Posterior vena cava (tissue), 2 donors: ENCODE results near the gene MXD4. TPM values are rescaled to one million over a fixed set of nuclear protein-coding genes. Genes with fewer than 3 reads are reported as not detected.

Experiments used
- DNase-seq: peaks from one replicate; pipeline ENCODE4 v3.0.0-alpha.2; 2020; ENCODE audit warnings: low spot score
- intact Hi-C, 2 donors: fragments of 100-400 bp; cut with DNase I; formaldehyde crosslinking; loops; one replicate each; pipeline versions ENCODE4 v1.14.1 to v1.14.2; 2022 to 2023
- total RNA-seq, 2 donors: library from RNA; stranded (reverse); fragmentation: NEBNext Ultra II Directional; extraction: Animal tissue kit (Norgen Biotek cat#: 25700); gene quantifications; one replicate each; pipeline ENCODE4 v1.2.1, GENCODE V29; 2021
- donor health status: DM: yes; HTN: yes; CAD: no.
- donor health status: DM: yes; HTN: yes; CAD: no.

The MXD4 gene
- total RNA-seq, 2 donors from 2014 or later = 43.6 to 43.7 TPM

DNA sequence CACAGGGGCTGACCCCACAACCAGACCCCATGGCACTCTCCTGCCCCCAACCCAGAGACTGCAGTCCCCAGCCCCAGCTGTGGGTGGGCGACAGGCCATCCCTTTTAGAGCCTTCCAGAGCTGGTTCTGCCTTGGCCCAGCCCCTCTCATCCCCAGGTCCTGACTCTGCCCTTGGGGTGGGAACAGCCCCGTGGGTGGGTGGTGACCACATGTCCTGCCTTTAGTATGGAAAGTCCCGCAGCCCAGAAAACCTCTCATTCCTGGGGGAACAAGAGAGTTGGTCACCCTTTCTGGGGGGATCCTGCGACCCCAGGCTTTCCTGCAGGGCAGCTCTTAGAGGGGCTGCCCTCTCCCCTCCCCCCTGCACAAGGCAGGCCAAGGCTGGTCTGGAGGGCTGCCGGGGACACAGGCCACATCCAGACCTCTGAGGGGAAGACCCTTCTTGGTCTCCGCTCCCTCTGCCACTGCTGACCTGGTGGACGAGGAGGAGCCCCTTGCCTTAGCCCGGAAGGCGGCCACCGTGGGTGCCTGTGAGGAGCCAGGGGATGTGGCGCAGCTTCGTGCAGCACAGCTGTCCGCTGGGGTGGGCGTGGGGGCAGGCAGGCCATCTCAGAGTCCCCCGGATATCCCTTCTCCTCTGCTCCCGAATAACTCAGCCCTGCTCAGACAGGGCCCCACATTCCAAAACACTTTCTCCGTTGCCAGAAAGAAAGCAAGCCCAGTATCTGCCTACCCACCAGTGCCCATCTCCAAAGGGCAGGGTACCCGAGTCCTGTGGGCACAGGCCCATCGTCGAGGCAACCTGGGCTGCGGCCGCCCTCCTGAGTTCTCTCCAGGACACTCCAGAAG is 6.7 kb upstream of the MXD4 start:
- no peak for DNase-seq
- intact Hi-C loops = loop anchor here in 1 of 2 donors (10.0 kb wide), 1 partner anchor 146 kb away; the partner anchor contains the start of genes CFAP99 and ZFYVE28

DNA sequence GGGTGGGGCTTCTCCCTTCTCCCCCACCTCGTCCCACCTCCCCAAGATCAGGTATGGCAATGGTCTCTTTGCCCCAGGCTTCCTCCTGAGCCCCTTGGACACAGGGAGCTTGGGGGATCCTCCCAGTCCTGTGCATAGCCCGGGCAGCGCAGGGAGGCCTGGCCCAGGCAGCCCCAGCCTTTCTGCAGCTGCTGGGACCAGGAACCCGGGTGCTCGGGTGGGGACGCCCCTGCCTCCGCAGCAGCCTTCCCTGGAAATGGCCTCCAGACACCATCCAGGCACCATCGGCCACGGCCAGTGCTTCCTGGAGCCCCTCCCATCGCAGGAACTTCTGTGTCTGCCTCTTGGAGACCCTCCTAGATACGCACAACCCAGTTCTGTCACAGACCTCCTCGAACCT is 5.9 kb upstream of the MXD4 start:
- DNase-seq = no peak
- intact Hi-C loops = loop anchor here (2.0 to 10.0 kb wide), 2 partner anchors 39 to 147 kb away; partner anchors contain the start of genes CFAP99 (in 1 of the 2) and ZFYVE28 (in 1 of the 2)

DNA sequence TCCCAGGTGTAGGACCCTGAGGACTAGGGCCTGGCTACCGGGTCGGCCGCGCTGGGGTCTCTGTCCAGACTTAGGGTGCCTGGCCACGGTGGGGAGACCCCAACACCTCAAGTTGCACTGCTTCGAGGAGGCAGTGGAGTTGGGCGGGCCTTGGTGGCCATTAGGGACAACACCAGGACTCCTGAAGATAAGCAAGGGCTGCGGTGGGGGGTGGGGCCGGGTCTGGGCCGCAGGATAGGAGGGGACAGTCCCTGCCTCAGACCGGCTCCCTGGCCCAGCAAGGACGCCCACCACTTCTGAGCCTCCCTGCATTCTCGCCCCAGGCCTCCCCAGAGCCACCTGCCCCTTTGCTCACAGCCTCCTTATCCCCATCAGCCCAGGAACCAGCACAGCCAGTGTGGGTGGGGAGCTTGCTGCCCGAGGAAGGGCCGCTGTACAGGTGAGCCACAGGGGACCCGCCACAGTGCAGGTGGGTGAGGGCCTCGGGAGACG is 5.5 kb upstream of the MXD4 start:
- DNase-seq = no peak
- intact Hi-C loops = loop anchor here (2.0 to 10.0 kb wide), 2 partner anchors 39 to 147 kb away; partner anchors contain the start of genes CFAP99 (in 1 of the 2) and ZFYVE28 (in 1 of the 2)

DNA sequence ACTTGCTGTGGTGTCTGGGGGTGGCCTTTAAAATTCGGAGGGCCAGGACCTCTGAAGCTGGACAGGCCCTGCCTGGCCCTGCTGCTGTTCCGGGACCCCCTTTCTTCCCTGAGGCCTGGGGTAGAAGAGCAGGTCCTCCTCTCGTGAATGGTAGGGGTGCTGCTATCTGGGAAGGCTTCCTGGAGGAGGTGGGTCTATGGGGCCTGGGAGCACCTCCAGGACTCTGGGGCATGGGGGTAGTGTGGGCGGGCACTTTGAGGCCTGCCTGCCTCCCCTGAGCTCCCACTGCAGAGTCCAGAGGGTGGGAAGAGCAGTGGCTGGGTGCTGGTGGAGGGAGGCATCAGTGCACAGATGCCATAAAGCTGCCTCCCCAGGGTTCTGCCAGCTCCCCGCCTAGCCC is 4.9 kb upstream of the MXD4 start:
- intact Hi-C loops = loop anchor here (2.0 to 10.0 kb wide), 2 partner anchors 38 to 148 kb away; partner anchors contain the start of genes CFAP99 (in 1 of the 2) and ZFYVE28 (in 1 of the 2)
- no peak for DNase-seq

DNA sequence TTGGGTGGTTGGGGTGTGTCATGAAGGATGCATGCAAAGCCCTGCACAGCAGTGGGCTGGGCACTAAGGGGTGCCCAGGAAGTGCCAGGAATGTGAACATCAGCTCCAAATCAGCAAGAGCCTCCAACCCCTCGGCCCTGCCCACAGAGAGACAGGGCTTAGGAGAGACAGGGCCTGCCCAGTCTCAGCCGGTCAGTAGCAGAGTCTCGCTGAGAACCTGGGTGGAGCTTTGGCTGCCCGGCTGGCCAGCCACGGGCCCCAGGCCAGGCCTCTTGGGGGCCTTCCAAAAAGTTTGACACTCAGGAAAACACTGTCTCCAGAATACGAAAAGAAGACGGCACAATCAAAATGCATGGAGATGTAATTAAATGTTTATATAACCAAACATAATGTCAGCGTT is 4.3 kb upstream of the MXD4 start:
- no peak for DNase-seq
- intact Hi-C loops = loop anchor here (2.0 to 10.0 kb wide), 2 partner anchors 37 to 149 kb away; partner anchors contain the start of genes CFAP99 (in 1 of the 2) and ZFYVE28 (in 1 of the 2)

DNA sequence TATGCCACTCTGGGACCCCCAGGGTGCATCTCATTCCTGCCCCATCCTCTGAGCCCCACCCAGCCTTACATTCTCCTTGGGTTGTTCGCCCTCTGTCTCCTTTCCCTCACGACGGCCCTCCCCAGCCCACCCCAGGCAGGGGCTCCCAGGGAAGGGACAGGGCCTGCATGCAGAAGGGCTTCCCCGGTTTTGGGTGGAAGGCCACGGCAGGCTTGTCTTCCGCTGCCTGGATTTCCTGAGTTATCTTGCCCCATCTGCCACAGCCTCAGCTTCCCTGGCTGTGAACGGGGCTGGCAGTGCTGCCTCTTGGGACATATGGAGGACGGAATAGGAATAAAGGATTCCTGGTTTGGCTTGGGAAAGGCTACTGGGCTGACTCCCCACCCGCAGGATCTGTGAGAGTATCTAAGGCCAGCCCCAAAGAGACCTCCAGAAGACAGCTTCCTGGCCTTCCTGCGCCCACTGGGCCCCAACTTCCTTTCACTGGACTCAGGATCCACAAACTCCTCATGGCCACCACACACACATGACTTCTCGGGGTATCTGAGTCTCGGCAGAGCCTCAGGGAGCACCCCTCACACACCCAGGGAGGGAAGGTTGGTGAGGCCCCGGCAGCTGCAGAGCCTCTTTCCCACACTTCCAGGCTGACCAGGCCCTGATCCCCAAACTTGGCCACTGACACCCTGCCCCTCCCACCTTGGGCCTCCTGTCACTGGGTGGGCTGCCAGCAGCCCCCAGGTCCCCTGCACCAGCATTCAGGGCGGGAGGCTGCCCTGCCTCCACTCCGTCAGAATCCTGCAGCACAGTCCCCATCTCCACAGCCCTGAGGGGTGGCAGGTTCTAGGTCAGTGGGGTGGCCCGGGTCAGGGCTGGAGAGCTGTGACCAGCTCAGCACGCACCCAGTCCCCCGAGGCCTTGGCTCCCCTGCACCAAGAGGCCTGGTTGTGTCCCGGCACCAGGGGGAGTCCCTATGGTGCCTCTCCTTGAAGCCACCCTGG is 3.5 kb upstream of the MXD4 start:
- DNase-seq = no peak
- intact Hi-C loops = loop anchor here (2.0 to 10.0 kb wide), 2 partner anchors 37 to 149 kb away; partner anchors contain the start of genes CFAP99 (in 1 of the 2) and ZFYVE28 (in 1 of the 2)

DNA sequence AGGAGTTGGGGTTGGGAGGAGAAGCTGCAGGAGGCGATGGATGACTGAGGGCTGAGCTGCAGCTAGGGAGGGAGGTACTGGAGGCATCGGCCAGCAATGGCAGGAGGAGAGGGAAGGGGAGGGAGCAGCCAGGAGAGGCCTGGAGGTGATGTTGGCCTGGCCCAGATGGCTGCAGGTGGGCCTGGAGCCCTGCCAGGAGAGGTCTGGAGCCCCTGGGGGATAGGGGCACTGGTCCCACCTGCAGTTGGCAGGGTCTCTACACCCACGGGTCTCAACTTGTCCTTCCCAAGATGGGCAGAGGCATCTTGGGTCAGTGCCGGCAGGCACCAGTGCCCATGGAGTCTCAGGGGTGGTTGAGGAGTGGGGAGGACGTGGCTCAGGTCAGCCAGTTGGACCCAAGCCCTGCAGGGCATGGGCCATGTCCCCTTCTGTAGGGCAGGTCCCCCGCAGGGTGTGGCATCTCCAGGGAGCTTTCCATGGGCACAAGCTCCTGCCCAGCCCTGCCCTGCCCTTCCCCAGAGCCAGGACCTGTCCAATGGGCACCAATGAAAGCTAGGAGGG is 2.7 kb upstream of the MXD4 start:
- intact Hi-C loops = loop anchor here in 1 of 2 donors (10.0 kb wide), 1 partner anchor 150 kb away; the partner anchor contains the start of genes CFAP99 and ZFYVE28
- no peak for DNase-seq

DNA sequence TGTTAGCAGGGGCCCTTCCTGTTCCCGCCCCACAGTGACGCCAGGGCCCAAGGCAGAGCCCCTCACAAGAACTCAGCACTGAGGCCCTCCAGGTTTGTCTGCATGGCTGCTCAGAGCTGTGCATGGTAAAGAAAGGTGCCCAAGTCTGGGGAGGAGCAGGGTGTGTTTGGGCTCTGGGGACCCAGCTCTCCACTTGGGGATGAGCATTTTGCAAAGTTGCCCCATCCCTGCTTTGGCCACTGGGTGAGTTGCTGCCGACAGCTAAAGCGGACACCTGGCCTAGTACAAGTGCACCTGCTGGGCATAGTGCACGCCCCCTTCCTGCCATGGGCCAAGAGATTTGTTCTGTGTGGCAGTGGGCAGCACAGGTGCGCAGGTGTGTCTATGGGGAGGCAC is 2.0 kb upstream of the MXD4 start:
- peak; percentile 69 for DNase-seq
- intact Hi-C loops = loop anchor here in 1 of 2 donors (10.0 kb wide), 1 partner anchor 151 kb away; the partner anchor contains the start of genes CFAP99 and ZFYVE28

DNA sequence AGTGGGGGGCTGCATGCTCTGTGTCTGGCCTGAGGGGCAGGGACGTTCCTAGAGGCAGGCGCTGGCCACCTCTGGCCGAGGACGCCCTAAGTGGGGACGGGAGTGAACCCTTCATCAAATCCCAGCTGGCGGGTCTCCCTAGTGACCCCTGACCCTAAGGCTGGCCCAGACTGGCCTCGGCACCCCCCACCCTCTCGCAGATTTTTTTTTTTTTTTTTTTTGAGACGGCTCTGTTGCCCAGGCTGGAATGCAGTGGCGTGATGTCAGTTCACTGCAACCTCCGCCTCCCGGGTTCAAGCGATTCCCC is 988 bp upstream of the MXD4 start:
- intact Hi-C loops = loop anchor here in 1 of 2 donors (10.0 kb wide), 1 partner anchor 152 kb away; the partner anchor contains the start of genes CFAP99 and ZFYVE28
- DNase-seq = no peak

DNA sequence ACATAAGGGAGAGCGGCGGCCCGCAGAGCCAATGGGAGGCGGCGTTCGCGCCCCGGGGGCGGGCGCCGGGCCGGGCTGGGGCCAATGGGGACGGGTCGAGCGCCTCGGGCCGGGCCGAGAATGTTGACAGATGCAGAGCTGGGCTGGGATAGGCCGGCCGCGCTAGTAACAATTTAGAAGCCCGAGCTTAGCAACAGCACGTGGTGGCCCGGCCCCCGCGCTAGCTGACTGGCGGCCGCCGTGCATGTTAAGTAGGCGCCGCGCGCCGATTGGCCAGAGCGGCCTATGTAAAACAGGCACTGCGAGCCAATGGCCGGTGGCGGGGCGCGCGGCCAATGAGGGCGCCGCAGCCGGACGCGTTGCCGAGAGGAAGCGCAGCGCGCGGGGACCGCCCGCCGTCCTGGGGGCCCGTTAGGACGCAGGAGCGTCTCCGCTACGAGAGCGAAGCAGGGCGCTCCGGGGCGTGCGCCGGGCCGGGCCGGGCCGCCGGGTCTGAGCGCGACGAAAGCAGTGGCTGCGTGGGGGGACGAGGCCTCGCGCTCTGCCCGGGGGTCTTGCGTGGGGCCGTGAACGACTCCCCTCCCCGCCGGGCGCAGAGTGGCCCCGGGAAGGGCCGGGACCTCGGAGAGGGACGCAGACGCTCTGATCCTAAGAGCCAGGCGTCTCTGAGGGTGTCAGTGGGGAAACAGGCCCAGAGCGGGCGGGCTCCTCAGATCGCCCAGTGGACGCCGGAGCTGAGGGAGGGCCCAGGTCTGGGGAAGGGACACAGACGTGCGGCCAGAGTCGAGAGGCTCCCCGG is 435 bp upstream of the MXD4 start:
- intact Hi-C loops = loop anchor here in 1 of 2 donors (10.0 kb wide), 1 partner anchor 152 kb away; the partner anchor contains the start of genes CFAP99 and ZFYVE28
- peak; percentile 100 for DNase-seq

DNA sequence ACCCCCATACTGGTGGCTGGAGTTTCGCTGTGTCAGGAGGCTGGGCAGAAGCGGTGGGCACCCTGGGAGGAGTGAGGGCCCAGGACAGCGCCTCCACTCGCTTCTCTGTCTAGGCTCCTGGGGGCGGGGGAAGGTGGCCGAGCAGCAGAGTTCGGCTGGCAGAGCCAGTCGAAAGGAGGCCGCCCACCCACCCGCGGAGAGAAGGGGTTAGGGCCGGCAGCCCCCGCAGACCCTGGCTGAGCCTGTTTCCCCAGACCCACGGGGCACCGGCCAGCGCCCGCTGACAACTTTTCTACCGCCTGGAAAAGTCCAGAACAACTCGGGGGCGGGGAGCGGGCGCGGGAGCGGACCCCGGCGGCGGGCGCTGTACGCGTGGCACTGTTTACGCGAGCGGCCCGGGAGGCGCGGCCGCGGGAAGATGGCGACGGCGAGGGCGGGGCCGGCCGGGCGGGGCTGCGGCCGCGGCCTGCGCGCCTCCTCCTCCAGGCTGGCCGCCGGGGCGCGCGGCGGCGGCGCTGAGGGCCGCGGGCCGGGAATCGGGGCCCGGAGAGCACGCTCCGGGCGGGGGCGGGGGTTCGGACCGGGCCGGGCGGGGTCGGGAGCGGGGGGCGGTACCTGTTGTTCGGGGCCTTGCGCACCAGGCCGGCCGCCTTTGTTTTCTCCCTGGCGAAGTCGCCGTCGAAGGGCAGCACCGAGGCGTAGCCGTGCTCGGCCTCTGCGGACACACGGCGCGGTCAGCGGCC is 628 bp downstream of the MXD4 start:
- peak; percentile 87 for DNase-seq
- intact Hi-C loops = loop anchor here in 1 of 2 donors (10.0 kb wide), 1 partner anchor 154 kb away; the partner anchor contains the start of genes CFAP99 and ZFYVE28

DNA sequence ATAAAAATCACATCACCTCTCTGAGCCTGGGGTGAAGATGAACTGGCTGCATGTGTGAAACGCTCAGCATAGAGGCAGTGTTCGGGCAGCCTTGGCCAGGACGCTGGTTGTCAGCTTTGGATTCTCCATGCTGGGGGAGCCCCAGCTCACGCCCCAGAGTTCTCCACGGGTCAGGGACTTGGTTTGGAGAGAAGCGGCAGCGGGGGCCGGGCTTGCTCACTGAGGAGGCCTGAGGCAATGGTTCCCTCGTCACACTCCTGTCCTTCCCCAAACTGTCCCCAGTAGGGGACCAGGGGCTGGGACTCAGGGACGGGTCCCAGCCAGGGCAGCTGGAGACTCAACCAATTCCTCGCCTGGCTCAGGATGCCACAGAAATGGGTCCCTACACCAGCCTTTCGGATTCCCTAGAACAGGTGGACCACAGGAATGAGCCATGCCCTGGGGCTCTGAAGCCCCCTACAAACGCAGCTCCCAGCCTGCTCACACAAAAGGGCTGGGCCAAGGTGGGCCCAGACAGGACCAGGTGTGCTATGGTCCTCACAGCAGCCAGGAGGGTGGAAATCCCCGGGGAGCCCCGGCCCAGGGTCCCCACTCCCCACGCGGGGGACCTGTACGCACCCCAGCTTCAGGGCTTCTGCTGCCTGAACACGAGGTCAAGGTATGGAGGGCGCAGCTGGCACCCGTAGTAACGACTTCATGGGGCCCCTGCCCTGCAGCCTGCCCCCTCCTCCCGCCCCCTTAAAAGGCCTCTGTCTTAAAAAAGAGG is 1.4 kb downstream of the MXD4 start:
- DNase-seq = peak; percentile 80
- intact Hi-C loops = loop anchor here in 1 of 2 donors (10.0 kb wide), 1 partner anchor 154 kb away; the partner anchor contains the start of genes CFAP99 and ZFYVE28

DNA sequence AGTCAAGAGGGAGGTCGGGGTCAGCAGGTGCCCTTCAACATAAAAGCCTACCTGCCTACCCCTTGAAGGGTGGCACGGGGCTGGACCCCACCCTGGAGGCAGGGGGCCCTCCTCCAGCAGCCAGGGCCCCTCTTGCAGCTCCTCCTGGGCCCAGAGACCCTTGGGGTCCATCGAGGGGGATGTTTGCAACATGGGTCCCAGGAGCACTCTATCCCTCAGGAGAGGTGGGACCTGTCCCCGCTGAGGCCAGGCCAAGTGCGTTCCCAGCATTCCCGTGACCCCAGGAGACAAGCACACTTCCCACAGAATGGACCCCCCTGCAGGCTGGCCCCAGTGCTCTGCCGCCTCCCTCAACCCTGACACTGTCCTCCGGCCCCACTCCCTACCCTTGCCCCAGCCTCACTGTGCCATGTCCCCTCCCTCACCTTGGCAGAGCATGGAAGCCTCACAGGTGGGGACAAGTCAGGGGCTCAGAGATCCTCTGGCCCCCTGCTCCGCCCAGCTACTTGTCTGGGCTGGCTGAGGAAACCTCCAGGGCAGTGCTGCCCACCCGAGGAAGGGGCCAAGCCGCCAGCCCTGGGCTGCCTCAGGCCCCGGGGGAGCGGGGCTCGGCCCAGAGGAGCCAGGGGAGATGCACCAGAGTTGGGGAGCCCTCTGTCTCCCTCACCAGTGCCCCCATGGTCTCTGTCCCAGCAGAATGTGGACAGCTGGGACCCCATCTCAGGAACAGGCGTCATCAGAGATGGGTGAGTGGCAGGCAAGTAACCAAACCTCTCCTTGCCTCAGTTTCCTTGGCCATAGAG is 2.2 kb downstream of the MXD4 start:
- intact Hi-C loops = loop anchor here in 1 of 2 donors (10.0 kb wide), 1 partner anchor 155 kb away; the partner anchor contains the start of genes CFAP99 and ZFYVE28
- DNase-seq = peak; percentile 67

DNA sequence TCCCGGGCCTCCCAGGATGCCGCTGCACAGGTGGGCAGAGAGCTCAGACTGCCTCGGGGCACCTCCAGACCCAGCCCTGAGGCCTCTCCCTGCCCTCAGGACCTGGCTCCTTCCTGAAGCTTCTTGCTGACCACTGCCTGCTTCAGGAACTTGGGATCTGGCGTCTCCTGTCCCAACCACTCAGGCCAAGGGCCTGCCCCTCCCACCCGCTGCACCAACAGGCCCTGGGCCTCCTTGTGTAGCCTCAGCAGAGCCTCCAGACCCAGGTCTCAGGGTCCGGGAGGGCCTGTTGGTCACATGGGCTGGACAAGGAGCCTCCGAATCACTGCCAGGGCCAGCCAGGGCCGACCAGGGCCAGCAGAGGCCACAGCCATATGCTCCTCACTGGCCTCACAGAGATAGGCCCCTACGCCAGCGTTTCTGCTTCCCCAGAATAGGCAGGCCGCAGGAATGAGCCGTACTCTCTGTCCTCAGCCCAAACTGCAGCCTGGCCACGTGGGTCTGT is 2.8 kb downstream of the MXD4 start:
- peak; percentile 76 for DNase-seq
- intact Hi-C loops = no loop called here
